Activated B cell treated with CpG ODN at 0.5 μM for 24 hours (primary cell): ENCODE measurements around the gene JPH3. TPM values are rescaled to one million over a fixed set of nuclear protein-coding genes. Genes with fewer than 3 reads are reported as not detected.

Experiments
- ATAC-seq: fragments of 200-7000 bp; cut with Tn5 transposase; one replicate; pipeline ENCODE4 v1.10.0; 2021; ENCODE audit warnings: low read depth, mild to moderate bottlenecking, moderate library complexity
- CTCF ChIA-PET: fragments of 350-600 bp; sonication (Branson Sonifier 250); formaldehyde crosslinking; loops from one replicate; lab custom pipeline; 2021; ENCODE audit warnings: antibody characterized with exemption; lab: Charles Lee
- POLR2A ChIA-PET: fragments of 350-600 bp; sonication (Branson Sonifier 250); formaldehyde crosslinking; loops from one replicate; lab custom pipeline; 2021; ENCODE audit warnings: antibody characterized with exemption; lab: Charles Lee
- DNase-seq: peaks from one replicate; pipeline ENCODE4 v3.0.0; 2022
- H3K27ac Mint-ChIP-seq: one replicate; pipeline ENCODE4 v1.8.0; 2020; ENCODE audit warnings: mixed read lengths
- H3K27me3 Mint-ChIP-seq: one replicate; pipeline ENCODE4 v1.8.0; 2021; ENCODE audit warnings: mixed read lengths
- H3K36me3 Mint-ChIP-seq: one replicate; pipeline ENCODE4 v1.8.0; 2021; ENCODE audit warnings: low read depth, mixed read lengths
- H3K4me1 Mint-ChIP-seq: one replicate; pipeline ENCODE4 v1.8.0; 2021; ENCODE audit warnings: mixed read lengths
- H3K4me3 Mint-ChIP-seq: one replicate; pipeline ENCODE4 v1.8.0; 2020; ENCODE audit warnings: mild to moderate bottlenecking, mixed read lengths
- H3K9me3 Mint-ChIP-seq: one replicate; pipeline ENCODE4 v1.8.0; 2020; ENCODE audit warnings: mixed read lengths
- CTCF ChIP-seq: fragments of 200-600 bp; IDR thresholded peaks from one replicate; pipeline ENCODE4 v1.8.0; 2022; ENCODE audit warnings: antibody characterized with exemption, mild to moderate bottlenecking
- intact Hi-C: fragments of 100-400 bp; cut with micrococcal nuclease; formaldehyde crosslinking; loops from one replicate; pipeline ENCODE4 v1.15.1; 2024
- total RNA-seq: library from RNA; stranded (reverse); gene quantifications from 2 replicates; pipeline ENCODE4 v1.2.3, GENCODE V29; 2022

JPH3 gene
- total RNA-seq, 1 donor from 2014 or later = not detected

GRCh38 chr16:87689956-87690465 lies 87.7 kb downstream of the JPH3 start:
- Mint-ChIP-seq H3K9me3 (no peaks in the 10 kb centered on the region), H3K27me3 (peaks cover 2% of the 10 kb centered on the region), H3K36me3 (peaks cover 6% of the 10 kb centered on the region), H3K4me1 (no peaks in the 10 kb centered on the region), H3K27ac (no peak overlapping the region), H3K4me3 (no peak overlapping the region)
- no peak for TF ChIP-seq CTCF
- intact Hi-C loops = no loop called here
- DNase-seq (no peak), ATAC-seq (no peak)
- ChIA-PET CTCF (no interaction called here), POLR2A (interaction anchor here (2.2 kb wide), 1 partner anchor 11 kb away, joined by 5 read pairs; no protein-coding TSS in a partner anchor)

GRCh38 chr16:87690911-87691685 lies 88.8 kb downstream of the JPH3 start:
- POLR2A ChIA-PET = interaction anchor here (2.2 kb wide), 1 partner anchor 10 kb away, joined by 5 read pairs; no protein-coding TSS in a partner anchor
- no peaks in the 10 kb centered on the region for H3K27me3 Mint-ChIP-seq
- CTCF ChIA-PET = no interaction called here
- no peak for DNase-seq
- no peak overlapping the region for H3K27ac Mint-ChIP-seq
- intact Hi-C loops = no loop called here
- ATAC-seq = no peak
- no peaks in the 10 kb centered on the region for H3K9me3 Mint-ChIP-seq
- no peak overlapping the region for H3K4me3 Mint-ChIP-seq
- H3K4me1 Mint-ChIP-seq = no peaks in the 10 kb centered on the region
- H3K36me3 Mint-ChIP-seq = peaks cover 13% of the 10 kb centered on the region
- TF ChIP-seq CTCF = no peak

GRCh38 chr16:87691686-87692079 lies 89.4 kb downstream of the JPH3 start:
- POLR2A ChIA-PET = interaction anchor here (2.2 kb wide), 1 partner anchor 9 kb away, joined by 5 read pairs; no protein-coding TSS in a partner anchor
- Mint-ChIP-seq H3K27ac (no peak overlapping the region), H3K36me3 (peaks cover 18% of the 10 kb centered on the region), H3K4me1 (no peaks in the 10 kb centered on the region), H3K27me3 (no peaks in the 10 kb centered on the region), H3K4me3 (no peak overlapping the region), H3K9me3 (no peaks in the 10 kb centered on the region)
- CTCF ChIA-PET = no interaction called here
- intact Hi-C loops = no loop called here
- no peak for TF ChIP-seq CTCF
- DNase-seq (no peak), ATAC-seq (no peak)

GRCh38 chr16:87692176-87692575 lies 89.9 kb downstream of the JPH3 start:
- ATAC-seq (no peak), DNase-seq (no peak)
- intact Hi-C loops = no loop called here
- no peaks in the 10 kb centered on the region for H3K9me3 Mint-ChIP-seq
- ChIA-PET POLR2A (interaction anchor here (2.2 kb wide), 1 partner anchor 9 kb away, joined by 5 read pairs; no protein-coding TSS in a partner anchor), CTCF (no interaction called here)
- no peaks in the 10 kb centered on the region for H3K4me1 Mint-ChIP-seq
- H3K36me3 Mint-ChIP-seq = peaks cover 19% of the 10 kb centered on the region
- H3K27me3 Mint-ChIP-seq = no peaks in the 10 kb centered on the region
- no peak overlapping the region for H3K27ac Mint-ChIP-seq
- no peak overlapping the region for H3K4me3 Mint-ChIP-seq
- no peak for TF ChIP-seq CTCF

- TF ChIP-seq CTCF = no peak
- H3K4me3 Mint-ChIP-seq = no peak overlapping the region
- CTCF ChIA-PET = no interaction called here
- H3K9me3 Mint-ChIP-seq = no peaks in the 10 kb centered on the region
- ATAC-seq (no peak), DNase-seq (no peak)
- POLR2A ChIA-PET = no interaction called here
- H3K27ac Mint-ChIP-seq = no peak overlapping the region
- no peaks in the 10 kb centered on the region for H3K4me1 Mint-ChIP-seq
- intact Hi-C loops = no loop called here
- peaks cover 19% of the 10 kb centered on the region for H3K36me3 Mint-ChIP-seq
- H3K27me3 Mint-ChIP-seq = no peaks in the 10 kb centered on the region
These were observed 90.4 kb downstream of the JPH3 start for GRCh38 chr16:87692756-87693155.
